ENCODE data around the gene GNAQ. TPM values are rescaled to one million over a fixed set of nuclear protein-coding genes. Genes with fewer than 3 reads are reported as not detected.

Gene GNAQ
- total RNA-seq, 1 experiment from 2014 or later: 38.2 TPM

GRCh38 chr9:77747163-77747562 lies 284.4 kb downstream of the GNAQ start:
- ChIA-PET POLR2A (interaction anchor here (1.6 kb wide), 1 partner anchor 290 kb away, joined by 3 read pairs; no protein-coding TSS in a partner anchor), CTCF (interaction anchor here (0.6 to 9.2 kb wide), 5 partner anchors 17 to 314 kb away, joined by 3 to 109 read pairs (median 3); no protein-coding TSS in a partner anchor)
- H3K36me3 Mint-ChIP-seq (ENCODE audit: insufficient read depth, unreplicated experiment): peaks cover 10% of the 10 kb centered on the region
- BruUV-seq (replicated peaks): no TSS peak
- H3K4me1 Mint-ChIP-seq (ENCODE audit: insufficient read depth, unreplicated experiment): peaks cover 11% of the 10 kb centered on the region
- no peak for DNase-seq (ENCODE audit: unreplicated experiment)
- no peak overlapping the region for H3K4me3 Mint-ChIP-seq (ENCODE audit: unreplicated experiment)
- no peak for TF ChIP-seq CTCF (IDR thresholded peaks at IDR 0.05; ENCODE audit: unreplicated experiment)
- no peaks in the 10 kb centered on the region for H3K9me3 Mint-ChIP-seq (ENCODE audit: unreplicated experiment)
- intact Hi-C loops (cut with micrococcal nuclease): no loop called here
- no peaks in the 10 kb centered on the region for H3K27me3 Mint-ChIP-seq (ENCODE audit: insufficient read depth, unreplicated experiment)
- H3K27ac Mint-ChIP-seq (ENCODE audit: low read depth, unreplicated experiment): no peak overlapping the region

- Mint-ChIP-seq H3K4me3 (ENCODE audit: unreplicated experiment) (no peak overlapping the region), H3K9me3 (ENCODE audit: unreplicated experiment) (no peaks in the 10 kb centered on the region), H3K36me3 (ENCODE audit: insufficient read depth, unreplicated experiment) (peaks cover 10% of the 10 kb centered on the region), H3K27me3 (ENCODE audit: insufficient read depth, unreplicated experiment) (no peaks in the 10 kb centered on the region), H3K4me1 (ENCODE audit: insufficient read depth, unreplicated experiment) (no peaks in the 10 kb centered on the region), H3K27ac (ENCODE audit: low read depth, unreplicated experiment) (no peak overlapping the region)
- intact Hi-C loops (cut with micrococcal nuclease): no loop called here
- DNase-seq (ENCODE audit: unreplicated experiment): no peak
- no peak for TF ChIP-seq CTCF (IDR thresholded peaks at IDR 0.05; ENCODE audit: unreplicated experiment)
- BruUV-seq (replicated peaks): no TSS peak
- POLR2A ChIA-PET: interaction anchor here (1.2 kb wide), 1 partner anchor 16 kb away, joined by 3 read pairs; no protein-coding TSS in a partner anchor
- CTCF ChIA-PET: interaction anchor here (0.9 kb wide), 1 partner anchor 311 kb away, joined by 3 read pairs; no protein-coding TSS in a partner anchor
Observed at GRCh38 chr9:77744841-77745430, 286.7 kb downstream of the GNAQ start.

- Mint-ChIP-seq H3K27me3 (ENCODE audit: insufficient read depth, unreplicated experiment) (no peaks in the 10 kb centered on the region), H3K36me3 (ENCODE audit: insufficient read depth, unreplicated experiment) (peaks cover 10% of the 10 kb centered on the region), H3K4me3 (ENCODE audit: unreplicated experiment) (no peak overlapping the region), H3K9me3 (ENCODE audit: unreplicated experiment) (no peaks in the 10 kb centered on the region), H3K4me1 (ENCODE audit: insufficient read depth, unreplicated experiment) (no peaks in the 10 kb centered on the region), H3K27ac (ENCODE audit: low read depth, unreplicated experiment) (no peak overlapping the region)
- TF ChIP-seq CTCF (IDR thresholded peaks at IDR 0.05; ENCODE audit: unreplicated experiment): no peak
- DNase-seq (ENCODE audit: unreplicated experiment): no peak
- intact Hi-C loops (cut with micrococcal nuclease): no loop called here
- no TSS peak for BruUV-seq (replicated peaks)
- CTCF ChIA-PET: interaction anchor here (0.9 to 1.4 kb wide), 2 partner anchors 255 to 286 kb away, joined by 3 to 5 read pairs; no protein-coding TSS in a partner anchor
- POLR2A ChIA-PET: no interaction called here
Observed at GRCh38 chr9:77743386-77743785, 288.2 kb downstream of the GNAQ start.

GRCh38 chr9:77738932-77739331 lies 292.7 kb downstream of the GNAQ start:
- intact Hi-C loops (cut with micrococcal nuclease): no loop called here
- POLR2A ChIA-PET: interaction anchor here (0.8 to 1.5 kb wide), 3 partner anchors 9 to 32 kb away, joined by 3 read pairs; no protein-coding TSS in a partner anchor
- DNase-seq (ENCODE audit: unreplicated experiment): no peak
- no peak for TF ChIP-seq CTCF (IDR thresholded peaks at IDR 0.05; ENCODE audit: unreplicated experiment)
- no peaks in the 10 kb centered on the region for H3K27me3 Mint-ChIP-seq (ENCODE audit: insufficient read depth, unreplicated experiment)
- no peaks in the 10 kb centered on the region for H3K9me3 Mint-ChIP-seq (ENCODE audit: unreplicated experiment)
- CTCF ChIA-PET: interaction anchor here (1.0 to 3.3 kb wide), 3 partner anchors 12 to 305 kb away, joined by 4 to 16 read pairs (median 6); no protein-coding TSS in a partner anchor
- H3K36me3 Mint-ChIP-seq (ENCODE audit: insufficient read depth, unreplicated experiment): peaks cover 4% of the 10 kb centered on the region
- BruUV-seq (replicated peaks): no TSS peak
- H3K4me3 Mint-ChIP-seq (ENCODE audit: unreplicated experiment): no peak overlapping the region
- H3K4me1 Mint-ChIP-seq (ENCODE audit: insufficient read depth, unreplicated experiment): no peaks in the 10 kb centered on the region
- H3K27ac Mint-ChIP-seq (ENCODE audit: low read depth, unreplicated experiment): no peak overlapping the region

All from MCF 10A (cell line).